Uterus (tissue), 2 donors: ENCODE results near the gene KRT4.

Source experiments
- POLR2A ChIP-seq, 2 donors: fragments of 450-650 bp; IDR thresholded peaks; one replicate each; pipeline ENCODE4 v1.6.1; 2016; ENCODE audit warnings: antibody characterized with exemption in 2 of 2, mild to moderate bottlenecking in 1 of 2, moderate library complexity in 1 of 2
- TF ChIP-seq, protein P1 (sequence below), 4 experiments: fragments of 200-600 bp in 2 of 4; fragments of 450-650 bp in 2 of 4; sonication (generic) in 2 of 4; IDR thresholded peaks; one replicate each; pipeline ENCODE4 v1.5.1; 2016 to 2019; ENCODE audit warnings: antibody characterized with exemption in 4 of 4, mild to moderate bottlenecking in 2 of 4, moderate library complexity in 1 of 4

DNA sequence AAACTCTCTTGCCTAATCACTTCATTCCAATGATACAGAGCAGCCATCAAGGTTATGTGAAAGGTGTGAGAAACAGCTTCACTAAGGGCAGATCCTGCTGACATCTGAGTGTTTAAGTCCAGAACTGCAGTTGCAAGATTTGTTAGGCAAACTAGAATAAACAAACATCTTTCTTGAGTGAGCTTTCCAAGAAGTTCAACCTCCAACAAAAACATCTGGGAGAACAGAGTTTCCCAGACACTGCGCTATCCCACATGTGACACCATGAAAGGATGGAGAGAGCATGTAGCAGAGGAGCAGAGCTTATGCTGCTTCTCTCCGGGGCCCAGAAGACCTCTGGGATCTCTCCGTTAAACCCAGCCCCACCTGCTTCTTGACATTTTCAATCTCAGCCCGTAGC, 42.4 kb downstream of the KRT4 start:
- TF ChIP-seq, protein P1, sequence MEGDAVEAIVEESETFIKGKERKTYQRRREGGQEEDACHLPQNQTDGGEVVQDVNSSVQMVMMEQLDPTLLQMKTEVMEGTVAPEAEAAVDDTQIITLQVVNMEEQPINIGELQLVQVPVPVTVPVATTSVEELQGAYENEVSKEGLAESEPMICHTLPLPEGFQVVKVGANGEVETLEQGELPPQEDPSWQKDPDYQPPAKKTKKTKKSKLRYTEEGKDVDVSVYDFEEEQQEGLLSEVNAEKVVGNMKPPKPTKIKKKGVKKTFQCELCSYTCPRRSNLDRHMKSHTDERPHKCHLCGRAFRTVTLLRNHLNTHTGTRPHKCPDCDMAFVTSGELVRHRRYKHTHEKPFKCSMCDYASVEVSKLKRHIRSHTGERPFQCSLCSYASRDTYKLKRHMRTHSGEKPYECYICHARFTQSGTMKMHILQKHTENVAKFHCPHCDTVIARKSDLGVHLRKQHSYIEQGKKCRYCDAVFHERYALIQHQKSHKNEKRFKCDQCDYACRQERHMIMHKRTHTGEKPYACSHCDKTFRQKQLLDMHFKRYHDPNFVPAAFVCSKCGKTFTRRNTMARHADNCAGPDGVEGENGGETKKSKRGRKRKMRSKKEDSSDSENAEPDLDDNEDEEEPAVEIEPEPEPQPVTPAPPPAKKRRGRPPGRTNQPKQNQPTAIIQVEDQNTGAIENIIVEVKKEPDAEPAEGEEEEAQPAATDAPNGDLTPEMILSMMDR (IDR thresholded peaks at IDR 0.05) = no peak
- TF ChIP-seq POLR2A (IDR thresholded peaks at IDR 0.05) = no peak
